ENCODE results near the gene TIMM17A.

GRCh38 chr1:202016811-202017748, 61.8 kb downstream of the TIMM17A start:
- no peak for TF ChIP-seq POLR2A (IDR thresholded peaks at IDR 0.05; ENCODE audit: low read depth, low read length)
- TF ChIP-seq POLR2AphosphoS5 (IDR thresholded peaks at IDR 0.05; ENCODE audit: low read depth, low read length), result no peak
- no peak for TF ChIP-seq TAF1 (IDR thresholded peaks at IDR 0.05; ENCODE audit: low read depth, low read length)

All from GM12891 (cell line).